ENCODE measurements around the gene WDR7.

The WDR7 gene

GRCh38 chr18:56999823-57000222 lies 348.7 kb downstream of the WDR7 start:
- Histone ChIP-seq H3K4me1 (ENCODE audit: insufficient read depth, low read length, severe bottlenecking) (peaks cover 16% of the 10 kb centered on the region), H3K9me2 (ENCODE audit: low read depth, low read length) (no peaks in the 10 kb centered on the region), H3F3A (ENCODE audit: insufficient read depth, low read length) (no peaks in the 10 kb centered on the region), H3K36me3 (ENCODE audit: insufficient read depth, low read length) (no peaks in the 10 kb centered on the region), H3K27me3 (ENCODE audit: insufficient read depth, low read length) (no peaks in the 10 kb centered on the region), H3K9me3 (ENCODE audit: low read length) (no peaks in the 10 kb centered on the region), H3K79me2 (ENCODE audit: insufficient read depth, low read length) (no peaks in the 10 kb centered on the region), H3K9ac (ENCODE audit: low read length) (no peak overlapping the region), H4K20me1 (ENCODE audit: insufficient read depth, low read length) (no peaks in the 10 kb centered on the region), H3K27ac (ENCODE audit: low read depth, low read length, poor library complexity, severe bottlenecking) (no peak overlapping the region), H3K4me3 (ENCODE audit: low read depth, low read length, poor library complexity, severe bottlenecking) (no peak overlapping the region), H2AFZ (ENCODE audit: low read length) (no peak overlapping the region), H3K4me2 (ENCODE audit: low read length) (no peak overlapping the region)
- TF ChIP-seq CTCF (IDR thresholded peaks at IDR 0.05; ENCODE audit: low read length) (no peak), EZH2 (IDR thresholded peaks at IDR 0.05; ENCODE audit: borderline replicate concordance, low read length) (no peak)

- no peaks in the 10 kb centered on the region for H3K9me3 ChIP-seq (ENCODE audit: low read length)
- H3K9ac ChIP-seq (ENCODE audit: low read length): no peak overlapping the region
- H3K27me3 ChIP-seq (ENCODE audit: insufficient read depth, low read length): no peaks in the 10 kb centered on the region
- no peak overlapping the region for H3K4me3 ChIP-seq (ENCODE audit: low read depth, low read length, poor library complexity, severe bottlenecking)
- no peak overlapping the region for H3K27ac ChIP-seq (ENCODE audit: low read depth, low read length, poor library complexity, severe bottlenecking)
- TF ChIP-seq CTCF (IDR thresholded peaks at IDR 0.05; ENCODE audit: low read length) (no peak), EZH2 (IDR thresholded peaks at IDR 0.05; ENCODE audit: borderline replicate concordance, low read length) (no peak)
- no peak overlapping the region for H2AFZ ChIP-seq (ENCODE audit: low read length)
- no peaks in the 10 kb centered on the region for H3K9me2 ChIP-seq (ENCODE audit: low read depth, low read length)
- H3K79me2 ChIP-seq (ENCODE audit: insufficient read depth, low read length): no peaks in the 10 kb centered on the region
- no peak overlapping the region for H3K4me2 ChIP-seq (ENCODE audit: low read length)
- peaks cover 22% of the 10 kb centered on the region for H3K4me1 ChIP-seq (ENCODE audit: insufficient read depth, low read length, severe bottlenecking)
- H3F3A ChIP-seq (ENCODE audit: insufficient read depth, low read length): no peaks in the 10 kb centered on the region
- no peaks in the 10 kb centered on the region for H3K36me3 ChIP-seq (ENCODE audit: insufficient read depth, low read length)
- no peaks in the 10 kb centered on the region for H4K20me1 ChIP-seq (ENCODE audit: insufficient read depth, low read length)
These were observed 351.5 kb downstream of the WDR7 start for GRCh38 chr18:57002627-57003026.

DNA sequence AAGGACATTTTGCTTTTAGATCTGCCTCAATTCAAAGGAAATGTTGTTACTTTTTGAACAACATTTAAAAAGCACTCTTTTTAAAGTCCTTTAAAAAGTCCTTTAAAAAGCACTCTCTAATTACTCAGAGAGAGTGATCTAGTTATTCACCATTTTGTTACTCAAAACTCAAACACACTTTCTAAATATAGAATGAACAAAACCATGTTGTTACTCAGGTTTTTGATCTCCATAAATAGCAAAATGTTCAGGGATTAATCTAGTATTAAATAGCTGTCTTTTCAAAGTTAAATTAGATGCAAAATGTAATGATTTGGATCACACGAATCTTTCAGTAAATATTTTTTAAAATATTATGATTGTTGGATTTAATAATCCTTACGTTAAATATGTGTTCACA lies 352.2 kb downstream of the WDR7 start:
- no peak overlapping the region for H3K4me2 ChIP-seq (ENCODE audit: low read length)
- no peaks in the 10 kb centered on the region for H3K9me2 ChIP-seq (ENCODE audit: low read depth, low read length)
- H3K9ac ChIP-seq (ENCODE audit: low read length): no peak overlapping the region
- no peaks in the 10 kb centered on the region for H3K9me3 ChIP-seq (ENCODE audit: low read length)
- H3K36me3 ChIP-seq (ENCODE audit: insufficient read depth, low read length): no peaks in the 10 kb centered on the region
- H3K4me1 ChIP-seq (ENCODE audit: insufficient read depth, low read length, severe bottlenecking): peaks cover 22% of the 10 kb centered on the region
- no peak overlapping the region for H2AFZ ChIP-seq (ENCODE audit: low read length)
- no peaks in the 10 kb centered on the region for H4K20me1 ChIP-seq (ENCODE audit: insufficient read depth, low read length)
- H3K79me2 ChIP-seq (ENCODE audit: insufficient read depth, low read length): no peaks in the 10 kb centered on the region
- TF ChIP-seq CTCF (IDR thresholded peaks at IDR 0.05; ENCODE audit: low read length) (no peak), EZH2 (IDR thresholded peaks at IDR 0.05; ENCODE audit: borderline replicate concordance, low read length) (no peak)
- H3K27ac ChIP-seq (ENCODE audit: low read depth, low read length, poor library complexity, severe bottlenecking): no peak overlapping the region
- H3K27me3 ChIP-seq (ENCODE audit: insufficient read depth, low read length): no peaks in the 10 kb centered on the region
- no peak overlapping the region for H3K4me3 ChIP-seq (ENCODE audit: low read depth, low read length, poor library complexity, severe bottlenecking)
- no peaks in the 10 kb centered on the region for H3F3A ChIP-seq (ENCODE audit: insufficient read depth, low read length)

Measured in OCI-LY1 (cell line).